Measurements from ENCODE around the gene SV2C.

SV2C gene

GRCh38 chr5:76114179-76114851 lies 31.1 kb downstream of the SV2C start:
- no peak overlapping the region for H3K18ac ChIP-seq (ENCODE audit: low read length)
- no peak overlapping the region for H2AK5ac ChIP-seq (ENCODE audit: low read length)
- no peaks in the 10 kb centered on the region for H3K79me2 ChIP-seq (ENCODE audit: control insufficient read depth, insufficient read depth, low read length, poor library complexity)
- H4K91ac ChIP-seq (ENCODE audit: low read depth, low read length) = no peak overlapping the region
- H3K14ac ChIP-seq (ENCODE audit: low read length) = no peak overlapping the region
- no CpG with 5 or more reads among the region's 5 CpGs for WGBS (ENCODE audit: extremely low coverage, insufficient coverage, insufficient read length)
- no peak overlapping the region for H3K23ac ChIP-seq (ENCODE audit: low read length)
- H3K79me1 ChIP-seq (ENCODE audit: low read length) = no peaks in the 10 kb centered on the region
- H2AFZ ChIP-seq (ENCODE audit: insufficient read depth, low read length, poor library complexity) = no peak overlapping the region
- no peak overlapping the region for H3K27ac ChIP-seq (ENCODE audit: low read depth, low read length)
- H3K36me3 ChIP-seq (ENCODE audit: control insufficient read depth in 1 of 2, insufficient read depth in 2 of 2, low read length in 2 of 2) = no peaks in the 10 kb centered on the region
- H2BK5ac ChIP-seq (ENCODE audit: low read depth, low read length, poor library complexity) = no peak overlapping the region
- no peak overlapping the region for H3K4ac ChIP-seq (ENCODE audit: low read depth, low read length)
- H4K12ac ChIP-seq (ENCODE audit: low read depth, low read length) = no peak overlapping the region
- DNase-seq = no peak
- H3K9me3 ChIP-seq (ENCODE audit: insufficient read depth, low read depth, low read length) = no peaks in the 10 kb centered on the region
- no peaks in the 10 kb centered on the region for H3K27me3 ChIP-seq (ENCODE audit: insufficient read depth, low read length)
- H2BK12ac ChIP-seq (ENCODE audit: low read length) = no peak overlapping the region
- H3K4me3 ChIP-seq (ENCODE audit: low read depth, low read length) = no peak overlapping the region
- H2BK120ac ChIP-seq (ENCODE audit: insufficient read depth, low read length, poor library complexity) = no peak overlapping the region
- no peak overlapping the region for H3K4me2 ChIP-seq (ENCODE audit: low read length)
- no peak overlapping the region for H4K8ac ChIP-seq (ENCODE audit: low read depth, low read length)
- H3K4me1 ChIP-seq (ENCODE audit: control insufficient read depth in 1 of 2, insufficient read depth in 2 of 2, low read length in 2 of 2) = no peaks in the 10 kb centered on the region
- peak overlapping the region; percentile 37 for H3K9ac ChIP-seq (ENCODE audit: low read length)

- Histone ChIP-seq H3K18ac (ENCODE audit: low read length) (no peak overlapping the region), H3K79me1 (ENCODE audit: low read length) (no peaks in the 10 kb centered on the region), H3K14ac (ENCODE audit: low read length) (no peak overlapping the region), H3K79me2 (ENCODE audit: control insufficient read depth, insufficient read depth, low read length, poor library complexity) (no peaks in the 10 kb centered on the region), H4K12ac (ENCODE audit: low read depth, low read length) (no peak overlapping the region), H3K27ac (ENCODE audit: low read depth, low read length) (no peak overlapping the region), H2BK120ac (ENCODE audit: insufficient read depth, low read length, poor library complexity) (no peak overlapping the region), H3K4me2 (ENCODE audit: low read length) (no peak overlapping the region), H2BK5ac (ENCODE audit: low read depth, low read length, poor library complexity) (no peak overlapping the region), H3K4me3 (ENCODE audit: low read depth, low read length) (no peak overlapping the region), H3K27me3 (ENCODE audit: insufficient read depth, low read length) (no peaks in the 10 kb centered on the region), H4K91ac (ENCODE audit: low read depth, low read length) (no peak overlapping the region), H2BK12ac (ENCODE audit: low read length) (no peak overlapping the region), H3K9me3 (ENCODE audit: insufficient read depth, low read depth, low read length) (no peaks in the 10 kb centered on the region), H2AK5ac (ENCODE audit: low read length) (no peak overlapping the region), H3K23ac (ENCODE audit: low read length) (no peak overlapping the region), H4K8ac (ENCODE audit: low read depth, low read length) (no peak overlapping the region), H2AFZ (ENCODE audit: insufficient read depth, low read length, poor library complexity) (no peak overlapping the region), H3K9ac (ENCODE audit: low read length) (no peak overlapping the region), H3K36me3 (ENCODE audit: control insufficient read depth in 1 of 2, insufficient read depth in 2 of 2, low read length in 2 of 2) (no peaks in the 10 kb centered on the region), H3K4me1 (ENCODE audit: control insufficient read depth in 1 of 2, insufficient read depth in 2 of 2, low read length in 2 of 2) (no peaks in the 10 kb centered on the region), H3K4ac (ENCODE audit: low read depth, low read length) (no peak overlapping the region)
- peak in 1 of 2 donors; percentile 4 for DNase-seq
Measured at GRCh38 chr5:76125346-76125745, 42.2 kb downstream of the SV2C start.

GRCh38 chr5:76125888-76126287 lies 42.7 kb downstream of the SV2C start:
- Histone ChIP-seq H3K23ac (ENCODE audit: low read length) (no peak overlapping the region), H3K9me3 (ENCODE audit: insufficient read depth, low read depth, low read length) (no peaks in the 10 kb centered on the region), H4K12ac (ENCODE audit: low read depth, low read length) (no peak overlapping the region), H3K79me2 (ENCODE audit: control insufficient read depth, insufficient read depth, low read length, poor library complexity) (no peaks in the 10 kb centered on the region), H3K4me2 (ENCODE audit: low read length) (no peak overlapping the region), H4K91ac (ENCODE audit: low read depth, low read length) (no peak overlapping the region), H3K36me3 (ENCODE audit: control insufficient read depth in 1 of 2, insufficient read depth in 2 of 2, low read length in 2 of 2) (no peaks in the 10 kb centered on the region), H3K4ac (ENCODE audit: low read depth, low read length) (no peak overlapping the region), H3K27ac (ENCODE audit: low read depth, low read length) (no peak overlapping the region), H2BK12ac (ENCODE audit: low read length) (no peak overlapping the region), H3K79me1 (ENCODE audit: low read length) (no peaks in the 10 kb centered on the region), H3K4me1 (ENCODE audit: control insufficient read depth in 1 of 2, insufficient read depth in 2 of 2, low read length in 2 of 2) (no peaks in the 10 kb centered on the region), H2BK5ac (ENCODE audit: low read depth, low read length, poor library complexity) (no peak overlapping the region), H2BK120ac (ENCODE audit: insufficient read depth, low read length, poor library complexity) (no peak overlapping the region), H3K27me3 (ENCODE audit: insufficient read depth, low read length) (no peaks in the 10 kb centered on the region), H3K14ac (ENCODE audit: low read length) (no peak overlapping the region), H2AFZ (ENCODE audit: insufficient read depth, low read length, poor library complexity) (no peak overlapping the region), H3K18ac (ENCODE audit: low read length) (no peak overlapping the region), H4K8ac (ENCODE audit: low read depth, low read length) (no peak overlapping the region), H3K9ac (ENCODE audit: low read length) (no peak overlapping the region), H3K4me3 (ENCODE audit: low read depth, low read length) (no peak overlapping the region), H2AK5ac (ENCODE audit: low read length) (no peak overlapping the region)
- no peak for DNase-seq
- no CpG with 5 or more reads among the region's 3 CpGs for WGBS (ENCODE audit: extremely low coverage, insufficient coverage, insufficient read length)

GRCh38 chr5:76134003-76134402 lies 50.8 kb downstream of the SV2C start:
- Histone ChIP-seq H3K23ac (ENCODE audit: low read length) (no peak overlapping the region), H3K9me3 (ENCODE audit: insufficient read depth, low read depth, low read length) (peaks cover 1% of the 10 kb centered on the region), H4K8ac (ENCODE audit: low read depth, low read length) (no peak overlapping the region), H2BK5ac (ENCODE audit: low read depth, low read length, poor library complexity) (no peak overlapping the region), H4K91ac (ENCODE audit: low read depth, low read length) (no peak overlapping the region), H2AFZ (ENCODE audit: insufficient read depth, low read length, poor library complexity) (no peak overlapping the region), H3K14ac (ENCODE audit: low read length) (no peak overlapping the region), H2AK5ac (ENCODE audit: low read length) (no peak overlapping the region), H3K9ac (ENCODE audit: low read length) (no peak overlapping the region), H3K79me2 (ENCODE audit: control insufficient read depth, insufficient read depth, low read length, poor library complexity) (peaks cover 1% of the 10 kb centered on the region), H3K4ac (ENCODE audit: low read depth, low read length) (no peak overlapping the region), H2BK12ac (ENCODE audit: low read length) (no peak overlapping the region), H3K27me3 (ENCODE audit: insufficient read depth, low read length) (no peaks in the 10 kb centered on the region), H3K18ac (ENCODE audit: low read length) (no peak overlapping the region), H3K4me1 (ENCODE audit: control insufficient read depth in 1 of 2, insufficient read depth in 2 of 2, low read length in 2 of 2) (no peaks in the 10 kb centered on the region), H3K79me1 (ENCODE audit: low read length) (no peaks in the 10 kb centered on the region), H2BK120ac (ENCODE audit: insufficient read depth, low read length, poor library complexity) (no peak overlapping the region), H3K4me3 (ENCODE audit: low read depth, low read length) (no peak overlapping the region), H3K27ac (ENCODE audit: low read depth, low read length) (no peak overlapping the region), H3K4me2 (ENCODE audit: low read length) (no peak overlapping the region), H4K12ac (ENCODE audit: low read depth, low read length) (no peak overlapping the region), H3K36me3 (ENCODE audit: control insufficient read depth in 1 of 2, insufficient read depth in 2 of 2, low read length in 2 of 2) (no peaks in the 10 kb centered on the region)
- no peak for DNase-seq
- WGBS (ENCODE audit: extremely low coverage, insufficient coverage, insufficient read length) = no CpG with 5 or more reads among the region's 1 CpG
